Muscle of leg (tissue), 11 donors: Measurements from ENCODE around the gene OR9A2. TPM values are rescaled to one million over a fixed set of nuclear protein-coding genes. Genes with fewer than 3 reads are reported as not detected.

Source experiments
- DNase-seq: peaks from one replicate; pipeline ENCODE4 v3.0.0; 2013
- H3K27ac ChIP-seq: one replicate; pipeline ENCODE4 v1.5.1; 2013; ENCODE audit warnings: mild to moderate bottlenecking, low read length, control low read depth
- H3K27me3 ChIP-seq: one replicate; pipeline ENCODE4 v1.6.1; 2013; ENCODE audit warnings: low read length; ENCODE audit not compliant: control insufficient read depth, insufficient read depth
- H3K36me3 ChIP-seq: one replicate; pipeline ENCODE4 v1.6.1; 2013; ENCODE audit warnings: low read length; ENCODE audit not compliant: control insufficient read depth, insufficient read depth
- H3K4me1 ChIP-seq: one replicate; pipeline ENCODE4 v1.6.1; 2013; ENCODE audit warnings: low read length; ENCODE audit not compliant: control insufficient read depth, insufficient read depth
- H3K4me3 ChIP-seq: one replicate; pipeline ENCODE4 v1.5.1; 2013; ENCODE audit warnings: low read length, control low read depth
- H3K9me3 ChIP-seq: replicated peaks from 2 replicates; pipeline ENCODE4 v1.6.1; 2013; ENCODE audit warnings: low read depth, low read length; ENCODE audit not compliant: control insufficient read depth
- WGBS: methylation state at CpG from one replicate; pipeline ENCODE4 v1.1.5; 2013; ENCODE audit warnings: missing lambda C conversion rate; ENCODE audit not compliant: insufficient coverage; 5-methylcytosine and 5-hydroxymethylcytosine counted together
- polyA plus RNA-seq, 8 donors: library from polyadenylated mRNA; unstranded; fragments of 120-200 nt; gene quantifications; one replicate each; pipeline versions ENCODE4 v1.2.1 to v1.2.3, GENCODE V29; 2013; ENCODE audit warnings: inconsistent platforms in 1 of 8, low replicate concordance in 1 of 8; ENCODE audit not compliant: insufficient read length in 8 of 8, insufficient read depth in 1 of 8
- total RNA-seq: library from RNA; stranded (reverse); fragments of 120-200 nt; gene quantifications from one replicate; pipeline ENCODE4 v1.2.4, GENCODE V29; 2013

The OR9A2 gene
- total and polyA plus RNA-seq, 9 donors: 0.18 TPM; not detected in 8

DNA sequence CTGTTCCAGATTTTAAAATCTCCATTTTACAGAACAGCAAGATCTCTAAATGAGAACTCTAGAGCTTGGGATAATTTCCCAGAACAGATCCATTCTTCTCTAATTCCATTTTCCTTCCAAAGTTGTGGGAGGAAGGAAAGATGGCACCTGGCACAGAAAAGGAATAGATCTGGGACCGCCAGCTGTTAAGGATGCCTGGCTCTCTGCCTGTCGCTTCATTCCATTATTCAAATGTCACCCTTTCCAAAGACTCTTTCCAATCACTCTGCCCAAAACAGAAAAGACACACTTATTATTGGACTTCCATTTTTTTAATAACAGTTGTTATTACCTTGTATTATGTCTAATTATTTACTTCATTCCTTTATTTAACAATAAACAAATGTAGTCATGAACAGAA is 751 bp upstream of the OR9A2 start:
- Histone ChIP-seq H3K4me3 (no peak overlapping the region), H3K27me3 (no peaks in the 10 kb centered on the region), H3K27ac (peak overlapping the region; percentile 47), H3K4me1 (no peaks in the 10 kb centered on the region), H3K9me3 (no peaks in the 10 kb centered on the region), H3K36me3 (no peaks in the 10 kb centered on the region)
- DNase-seq: peak; percentile 49
- WGBS: no CpG with 5 or more reads among the region's 2 CpGs

DNA sequence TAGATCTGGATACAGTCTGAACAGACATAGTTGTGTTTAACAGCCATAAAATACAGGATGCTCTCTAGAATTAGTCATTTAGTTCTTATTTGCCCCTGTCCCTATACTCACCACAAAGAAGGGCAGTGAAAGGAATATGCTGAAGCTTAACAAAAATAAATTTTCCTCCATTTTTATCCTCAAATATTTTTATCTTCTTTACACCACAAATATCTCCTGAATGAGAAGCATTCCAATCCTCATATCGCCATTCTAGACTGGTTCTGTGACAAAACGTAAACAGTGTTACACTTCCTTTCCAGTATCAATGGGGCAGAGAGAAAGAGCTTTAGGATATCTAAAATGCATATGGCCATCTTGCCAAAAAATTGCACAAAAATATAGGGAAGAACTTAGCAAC is 1.6 kb downstream of the OR9A2 start:
- no peaks in the 10 kb centered on the region for H3K9me3 ChIP-seq
- no peak for DNase-seq
- WGBS: no CpG with 5 or more reads among the region's 2 CpGs
- H3K4me1 ChIP-seq: no peaks in the 10 kb centered on the region
- H3K27ac ChIP-seq: no peak overlapping the region
- H3K36me3 ChIP-seq: no peaks in the 10 kb centered on the region
- H3K4me3 ChIP-seq: no peak overlapping the region
- no peaks in the 10 kb centered on the region for H3K27me3 ChIP-seq

DNA sequence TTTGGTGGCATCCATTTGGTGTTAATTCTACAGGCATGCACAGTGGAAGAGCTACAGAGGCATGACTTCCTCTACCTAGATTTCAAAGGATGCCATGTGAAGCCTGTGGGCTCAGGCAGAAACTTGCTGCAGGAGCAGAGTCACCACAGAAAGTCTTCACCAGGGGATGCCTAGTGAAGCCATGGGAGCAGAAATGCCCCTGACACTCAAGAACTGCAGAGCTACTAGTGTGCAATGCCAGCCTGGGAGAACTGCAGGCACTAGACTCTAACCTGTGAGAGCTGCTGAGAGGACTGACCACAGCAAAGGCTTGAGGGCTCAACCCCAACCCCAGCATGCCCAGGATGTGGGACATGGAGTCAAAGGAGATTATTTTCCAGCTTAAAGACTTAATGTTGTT is 3.9 kb downstream of the OR9A2 start:
- no peak for DNase-seq
- H3K36me3 ChIP-seq: no peaks in the 10 kb centered on the region
- H3K27ac ChIP-seq: no peak overlapping the region
- no peaks in the 10 kb centered on the region for H3K27me3 ChIP-seq
- H3K4me3 ChIP-seq: no peak overlapping the region
- no peaks in the 10 kb centered on the region for H3K9me3 ChIP-seq
- no peaks in the 10 kb centered on the region for H3K4me1 ChIP-seq

DNA sequence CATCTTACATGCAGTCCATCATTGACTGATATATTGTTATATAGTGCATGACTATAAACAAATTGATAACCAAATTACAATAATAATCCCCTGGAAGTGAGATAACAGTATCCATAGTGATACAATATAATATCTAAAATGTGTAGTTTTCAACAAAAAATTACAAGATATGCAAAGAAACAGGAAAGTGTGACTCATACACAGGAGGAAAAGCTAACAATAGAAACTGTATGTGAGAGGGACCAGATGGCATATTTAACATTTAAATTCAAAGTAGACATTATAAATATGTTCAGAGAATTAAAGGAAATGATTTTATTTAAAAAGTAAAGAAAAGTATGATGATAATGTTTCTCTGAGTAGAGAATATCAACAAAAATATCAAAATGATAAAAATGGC is 8.0 kb downstream of the OR9A2 start:
- peaks cover 7% of the 10 kb centered on the region for H3K4me1 ChIP-seq
- no peak overlapping the region for H3K4me3 ChIP-seq
- no peaks in the 10 kb centered on the region for H3K9me3 ChIP-seq
- no peak for DNase-seq
- no peaks in the 10 kb centered on the region for H3K27me3 ChIP-seq
- no peaks in the 10 kb centered on the region for H3K36me3 ChIP-seq
- H3K27ac ChIP-seq: no peak overlapping the region

DNA sequence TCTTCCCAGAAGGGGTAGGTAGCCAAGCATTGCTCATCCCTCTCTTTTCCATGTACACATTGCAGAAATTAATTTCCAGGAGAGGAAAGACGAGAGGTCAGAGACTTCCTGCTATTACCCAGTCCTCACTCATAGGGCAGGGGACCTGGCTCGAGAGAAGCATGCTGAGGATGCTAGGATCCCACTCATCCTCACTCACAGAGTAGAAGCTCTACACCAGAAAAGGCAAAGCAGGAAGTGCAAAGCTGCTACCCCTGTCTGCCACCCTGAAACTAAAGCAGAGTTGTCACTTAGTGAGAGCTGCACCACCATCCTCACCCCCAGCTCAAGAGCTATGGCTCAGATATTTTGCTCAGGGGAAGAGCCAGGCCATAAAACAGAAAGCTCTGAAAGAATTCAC is 9.9 kb downstream of the OR9A2 start:
- peaks cover 14% of the 10 kb centered on the region for H3K4me1 ChIP-seq

DNA sequence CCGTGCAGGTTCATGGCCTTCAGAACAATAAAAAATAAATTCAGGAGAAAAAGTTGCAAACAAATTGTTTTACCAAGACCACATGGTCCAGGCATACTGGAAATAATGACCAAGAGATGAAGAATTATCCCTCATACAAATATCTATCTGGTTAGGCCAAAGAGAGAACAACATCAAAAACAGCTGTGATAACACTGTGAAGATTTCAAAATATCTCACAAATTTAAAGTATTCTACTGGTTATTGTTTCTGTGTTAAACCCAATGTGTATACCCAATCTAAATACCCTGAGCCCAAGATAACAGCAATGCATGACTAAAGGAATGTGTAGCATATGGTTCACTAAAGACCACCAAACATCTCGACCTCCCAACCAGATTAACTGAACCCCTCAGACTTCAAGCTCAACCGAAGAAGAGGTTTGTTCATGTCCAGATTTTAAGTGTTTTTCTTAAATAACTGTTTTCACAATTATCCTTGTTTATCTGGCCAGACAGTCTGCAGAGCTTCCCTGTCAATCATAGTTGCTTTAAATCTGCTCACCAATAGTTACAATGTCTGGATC is 10.9 kb downstream of the OR9A2 start:
- H3K4me1 ChIP-seq: peaks cover 14% of the 10 kb centered on the region
- peak; percentile 30 for DNase-seq
- H3K27me3 ChIP-seq: no peaks in the 10 kb centered on the region
- H3K4me3 ChIP-seq: no peak overlapping the region
- H3K27ac ChIP-seq: peak overlapping the region; percentile 48
- H3K36me3 ChIP-seq: no peaks in the 10 kb centered on the region
- no peaks in the 10 kb centered on the region for H3K9me3 ChIP-seq
- no CpG with 5 or more reads among the region's 3 CpGs for WGBS

More for the DNA sequence above, 9.9 kb downstream of the OR9A2 start:
- 30% methylated on average over 2 of the region's 2 CpGs for WGBS
- Histone ChIP-seq H3K9me3 (no peaks in the 10 kb centered on the region), H3K27me3 (no peaks in the 10 kb centered on the region), H3K4me3 (no peak overlapping the region), H3K27ac (no peak overlapping the region), H3K36me3 (no peaks in the 10 kb centered on the region)
- no peak for DNase-seq

DNA sequence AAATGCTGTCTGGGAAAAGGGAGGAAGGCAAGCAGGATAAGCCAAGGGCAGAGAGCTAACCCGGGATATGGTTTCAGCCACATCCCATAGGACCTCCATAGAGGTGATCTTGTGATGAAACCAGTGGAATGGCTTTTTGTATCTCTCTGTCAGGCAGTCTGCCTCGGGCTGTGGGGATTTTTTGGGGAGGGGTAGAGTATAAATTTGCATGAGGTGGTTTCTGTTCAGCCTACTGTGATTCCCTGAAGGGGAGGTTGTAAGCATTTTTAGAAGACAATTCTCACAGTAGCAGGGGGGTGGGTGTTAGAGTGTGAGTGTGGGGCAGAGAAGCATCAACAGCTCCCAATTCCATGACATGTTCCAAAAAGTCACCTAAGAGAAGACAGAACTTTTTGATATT is 11.8 kb downstream of the OR9A2 start:
- no peaks in the 10 kb centered on the region for H3K9me3 ChIP-seq
- peak overlapping the region; percentile 15 for H3K27ac ChIP-seq
- 33% methylated on average over 2 of the region's 2 CpGs for WGBS
- no peaks in the 10 kb centered on the region for H3K36me3 ChIP-seq
- no peaks in the 10 kb centered on the region for H3K27me3 ChIP-seq
- peaks cover 14% of the 10 kb centered on the region for H3K4me1 ChIP-seq
- no peak overlapping the region for H3K4me3 ChIP-seq
- no peak for DNase-seq

DNA sequence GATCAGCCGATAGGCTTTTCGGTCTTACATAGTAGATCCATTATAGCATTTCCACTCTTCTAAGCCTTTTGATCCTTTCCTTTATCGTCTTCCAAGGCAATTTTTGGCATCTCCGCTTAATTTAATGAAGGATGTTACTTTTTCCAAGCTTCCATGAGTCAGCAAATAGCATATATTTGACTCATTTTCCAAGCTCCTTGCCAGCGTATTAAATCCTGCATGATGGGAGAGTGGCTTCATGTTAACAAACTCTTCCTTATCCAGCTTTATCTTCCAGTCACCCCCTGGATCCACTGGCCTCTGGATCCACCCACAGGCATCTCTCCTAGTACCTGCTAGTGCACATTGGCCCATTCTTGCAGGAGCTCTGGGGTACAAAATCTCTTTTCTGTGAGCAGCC is 13.0 kb downstream of the OR9A2 start:
- peaks cover 14% of the 10 kb centered on the region for H3K4me1 ChIP-seq
- no peak overlapping the region for H3K4me3 ChIP-seq
- no peaks in the 10 kb centered on the region for H3K9me3 ChIP-seq
- H3K27ac ChIP-seq: peak overlapping the region; percentile 42
- 37% methylated on average over 2 of the region's 5 CpGs for whole genome bisulfite sequencing
- H3K27me3 ChIP-seq: no peaks in the 10 kb centered on the region
- H3K36me3 ChIP-seq: no peaks in the 10 kb centered on the region
- peak; percentile 87 for DNase-seq

DNA sequence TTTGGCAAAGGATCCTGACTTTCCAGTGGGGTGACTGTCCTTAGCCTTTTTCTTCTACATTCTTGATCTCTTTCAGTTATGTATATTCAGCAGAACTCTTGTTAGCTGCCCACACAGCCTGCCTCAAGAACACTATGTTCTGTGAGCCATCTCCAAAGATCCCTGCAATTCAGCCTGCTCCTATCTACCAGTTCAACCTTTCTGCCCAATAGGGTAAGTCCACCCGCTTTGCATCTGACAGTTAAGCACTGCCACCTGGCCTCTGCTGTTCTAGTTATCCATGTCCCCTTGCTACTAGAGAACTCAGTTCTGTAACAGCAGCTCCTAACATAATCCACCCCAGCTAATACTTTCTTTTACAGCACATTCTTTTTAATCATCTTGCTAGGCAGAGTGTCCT is 13.5 kb downstream of the OR9A2 start:
- H3K4me3 ChIP-seq: no peak overlapping the region
- peak overlapping the region; percentile 23 for H3K27ac ChIP-seq
- 77% methylated on average over 1 of the region's 1 CpG for WGBS
- H3K36me3 ChIP-seq: no peaks in the 10 kb centered on the region
- no peaks in the 10 kb centered on the region for H3K9me3 ChIP-seq
- peaks cover 14% of the 10 kb centered on the region for H3K4me1 ChIP-seq
- DNase-seq: no peak
- H3K27me3 ChIP-seq: no peaks in the 10 kb centered on the region

DNA sequence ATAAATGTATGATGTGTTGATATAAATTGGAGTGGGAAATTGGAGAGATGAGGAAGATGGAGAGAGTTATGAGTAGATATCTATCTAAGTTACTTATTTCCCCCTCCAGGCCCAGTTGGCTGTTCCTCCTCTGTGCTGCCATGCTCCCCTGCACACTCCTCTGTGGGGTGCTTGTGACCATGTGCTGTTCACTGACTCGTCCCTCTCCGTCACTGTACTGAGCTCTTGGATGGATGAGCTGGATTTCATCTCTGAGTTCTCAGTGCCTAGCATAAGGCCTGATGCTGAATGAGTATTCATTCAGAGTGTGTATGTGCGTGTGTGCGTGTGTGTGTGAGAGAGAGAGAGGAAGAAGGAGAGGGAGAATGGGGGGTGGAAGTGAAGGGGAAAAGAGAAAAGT is 14.5 kb downstream of the OR9A2 start:
- WGBS: 77% methylated on average over 4 of the region's 4 CpGs
- no peaks in the 10 kb centered on the region for H3K36me3 ChIP-seq
- no peaks in the 10 kb centered on the region for H3K27me3 ChIP-seq
- H3K4me3 ChIP-seq: no peak overlapping the region
- no peak overlapping the region for H3K27ac ChIP-seq
- H3K4me1 ChIP-seq: peaks cover 14% of the 10 kb centered on the region
- DNase-seq: no peak
- no peaks in the 10 kb centered on the region for H3K9me3 ChIP-seq

DNA sequence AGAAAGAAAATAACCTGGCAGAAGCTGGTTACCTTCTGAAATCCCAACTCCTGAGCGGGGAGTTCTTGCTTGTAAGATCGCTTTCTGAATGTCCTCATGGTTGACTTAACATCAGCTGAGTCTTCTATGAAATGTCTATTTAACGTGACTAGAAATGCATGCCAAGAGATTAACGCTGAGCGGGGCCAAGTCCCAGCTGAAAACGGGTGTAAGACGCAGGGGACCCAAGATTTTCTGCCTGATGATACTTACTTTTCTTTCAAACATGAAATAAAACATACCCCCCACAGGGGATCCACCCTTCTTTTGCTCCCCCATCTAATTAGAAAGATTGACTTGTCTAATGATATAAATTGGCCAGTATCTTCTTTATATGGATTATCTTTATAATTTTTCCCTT is 14.9 kb downstream of the OR9A2 start:
- H3K9me3 ChIP-seq: no peaks in the 10 kb centered on the region
- DNase-seq: peak; percentile 12
- no peak overlapping the region for H3K4me3 ChIP-seq
- no peaks in the 10 kb centered on the region for H3K36me3 ChIP-seq
- no peaks in the 10 kb centered on the region for H3K27me3 ChIP-seq
- H3K27ac ChIP-seq: no peak overlapping the region
- WGBS: 75% methylated on average over 3 of the region's 7 CpGs
- H3K4me1 ChIP-seq: peaks cover 12% of the 10 kb centered on the region
